ENCODE measurements around the gene LEAP2. TPM values are rescaled to one million over a fixed set of nuclear protein-coding genes. Genes with fewer than 3 reads are reported as not detected.

Gene LEAP2
- total RNA-seq, 4 donors from 2014 or later, result 0.20 to 5.9 (median 5.1) TPM

- peaks cover 0 to 6% (median 0%) of the 10 kb centered on the region in 4 donors for H3K4me1 ChIP-seq
- no peaks in the 10 kb centered on the region for H3K27me3 ChIP-seq
- H3K9me3 ChIP-seq, result no peaks in the 10 kb centered on the region
- H3K4me3 ChIP-seq, result no peak overlapping the region
- intact Hi-C loops (cut with DNase I; ENCODE audit: low total_unique reads) (no loop called here), in situ Hi-C loops (cut with MboI; ENCODE audit: low pct_ligation_motif_present in 1 of 4, low pct_unique_long_range_greater_than_20kb in 1 of 4, low sequenced_read_pairs in 3 of 4) (loop anchor here in 1 of 4 donors (10.0 kb wide), 1 partner anchor 55 kb away; the partner anchor contains the start of gene SHROOM1)
- H3K36me3 ChIP-seq, result peaks cover 0 to 91% (median 29%) of the 10 kb centered on the region in 4 donors
- no peak overlapping the region for H3K27ac ChIP-seq
- TF ChIP-seq POLR2A (IDR thresholded peaks at IDR 0.05) (no peak), CTCF (IDR thresholded peaks at IDR 0.05) (no peak), POLR2AphosphoS5 (IDR thresholded peaks at IDR 0.05) (no peak), EP300 (IDR thresholded peaks at IDR 0.05; ENCODE audit: low read depth) (no peak)
- DNase-seq, result no peak
These were observed 16.0 kb downstream of the LEAP2 start for GRCh38 chr5:132889501-132889900.

DNA sequence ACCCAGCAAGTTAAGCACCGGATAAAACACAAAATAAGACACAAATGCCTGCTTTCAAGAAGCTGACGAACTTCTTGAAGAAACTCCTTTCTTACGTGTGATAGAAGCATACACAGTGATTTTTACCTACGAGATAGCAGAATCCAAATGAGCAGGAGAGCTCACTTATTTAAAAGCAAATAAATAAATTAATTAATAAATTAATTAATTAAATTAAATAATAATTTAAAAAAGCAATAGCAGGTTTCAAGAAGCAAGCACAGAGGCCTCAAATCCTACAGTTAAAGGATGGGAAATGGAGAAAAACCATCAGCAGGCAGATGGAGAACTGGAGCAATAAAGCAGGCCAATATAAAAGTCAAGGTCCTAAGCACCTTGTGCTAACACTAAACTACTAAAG, 17.3 kb downstream of the LEAP2 start:
- in situ Hi-C loops (cut with MboI; ENCODE audit: low pct_ligation_motif_present in 1 of 4, low pct_unique_long_range_greater_than_20kb in 1 of 4, low sequenced_read_pairs in 3 of 4), result no loop called here
- Histone ChIP-seq H3K36me3 (peaks cover 0 to 84% (median 34%) of the 10 kb centered on the region in 4 donors), H3K4me3 (no peak overlapping the region), H3K27me3 (no peaks in the 10 kb centered on the region), H3K9me3 (no peaks in the 10 kb centered on the region), H3K27ac (no peak overlapping the region), H3K4me1 (peaks cover 0 to 6% (median 0%) of the 10 kb centered on the region in 4 donors)
- intact Hi-C loops (cut with DNase I; ENCODE audit: low total_unique reads), result no loop called here
- no peak for TF ChIP-seq EP300 (IDR thresholded peaks at IDR 0.05; ENCODE audit: low read depth)
- TF ChIP-seq POLR2A (IDR thresholded peaks at IDR 0.05), result no peak
- no peak for TF ChIP-seq POLR2AphosphoS5 (IDR thresholded peaks at IDR 0.05)
- TF ChIP-seq CTCF (IDR thresholded peaks at IDR 0.05), result no peak
- WGBS, 2 donors (ENCODE audit: low coverage in 1 of 2), result 93 to 97% methylated on average over 4 of the region's 4 CpGs
- no peak for DNase-seq

GRCh38 chr5:132895719-132896305, 22.3 kb downstream of the LEAP2 start:
- TF ChIP-seq EP300 (IDR thresholded peaks at IDR 0.05; ENCODE audit: low read depth) (no peak), POLR2AphosphoS5 (IDR thresholded peaks at IDR 0.05) (no peak), CTCF (IDR thresholded peaks at IDR 0.05) (no peak), POLR2A (IDR thresholded peaks at IDR 0.05) (no peak)
- Histone ChIP-seq H3K4me3 (no peak overlapping the region), H3K9me3 (no peaks in the 10 kb centered on the region), H3K4me1 (no peaks in the 10 kb centered on the region), H3K27ac (no peak overlapping the region), H3K36me3 (peaks cover 0 to 71% (median 35%) of the 10 kb centered on the region in 4 donors), H3K27me3 (no peaks in the 10 kb centered on the region)
- 91 to 97% methylated on average over 4 of the region's 4 CpGs for WGBS, 2 donors (ENCODE audit: low coverage in 1 of 2)
- in situ Hi-C loops (cut with MboI; ENCODE audit: low pct_ligation_motif_present in 1 of 4, low pct_unique_long_range_greater_than_20kb in 1 of 4, low sequenced_read_pairs in 3 of 4), result no loop called here
- no peak for DNase-seq
- intact Hi-C loops (cut with DNase I; ENCODE audit: low total_unique reads), result no loop called here

DNA sequence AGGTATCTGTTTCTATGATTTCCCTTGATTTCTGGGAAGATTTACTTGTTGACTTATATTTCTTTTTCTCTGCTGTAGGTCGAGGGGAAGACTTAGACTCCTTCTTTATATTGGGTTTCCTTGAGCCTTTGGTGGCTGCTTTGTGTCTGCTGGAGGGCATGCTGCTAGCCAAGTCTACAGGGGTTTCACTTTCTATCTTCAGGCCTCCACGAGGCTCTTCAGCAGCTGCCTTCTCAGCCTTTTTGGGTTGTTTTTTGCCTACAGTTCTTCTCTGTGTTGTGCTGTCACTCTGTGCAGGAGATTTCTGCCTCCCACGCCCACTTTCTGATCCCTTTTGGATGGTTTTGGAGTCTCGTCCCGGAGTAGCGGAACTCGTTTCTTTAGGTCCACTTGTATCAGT, 23.2 kb downstream of the LEAP2 start:
- in situ Hi-C loops (cut with MboI; ENCODE audit: low pct_ligation_motif_present in 1 of 4, low pct_unique_long_range_greater_than_20kb in 1 of 4, low sequenced_read_pairs in 3 of 4), result no loop called here

More for the DNA sequence above, 23.2 kb downstream of the LEAP2 start:
- 63 to 77% methylated on average over 4 to 7 of the region's 7 CpGs for WGBS, 2 donors (ENCODE audit: low coverage in 1 of 2)
- TF ChIP-seq EP300 (IDR thresholded peaks at IDR 0.05; ENCODE audit: low read depth) (no peak), CTCF (IDR thresholded peaks at IDR 0.05) (no peak), POLR2A (IDR thresholded peaks at IDR 0.05) (no peak), POLR2AphosphoS5 (IDR thresholded peaks at IDR 0.05) (no peak)
- no peaks in the 10 kb centered on the region for H3K4me1 ChIP-seq
- peaks cover 0 to 68% (median 32%) of the 10 kb centered on the region in 4 donors for H3K36me3 ChIP-seq
- intact Hi-C loops (cut with DNase I; ENCODE audit: low total_unique reads), result no loop called here
- no peaks in the 10 kb centered on the region for H3K9me3 ChIP-seq
- H3K4me3 ChIP-seq, result no peak overlapping the region
- no peaks in the 10 kb centered on the region for H3K27me3 ChIP-seq
- no peak for DNase-seq
- no peak overlapping the region for H3K27ac ChIP-seq
